ENCODE results near the gene RADIL.

- TF ChIP-seq GATA2 (IDR thresholded peaks at IDR 0.05; ENCODE audit: low read depth, low read length): no peak
- no peak for TF ChIP-seq GATA3 (IDR thresholded peaks at IDR 0.05; ENCODE audit: low read depth, low read length)
These were observed 85.4 kb downstream of the RADIL start for GRCh38 chr7:4797858-4798705.

All from SH-SY5Y (cell line).